Measurements from ENCODE around the gene SLAIN2. TPM values are rescaled to one million over a fixed set of nuclear protein-coding genes. Genes with fewer than 3 reads are reported as not detected.

SLAIN2 gene
- total and polyA plus RNA-seq, 2 of the 4 experiments (the other 2 are of a cell fraction) = 23.3 to 53.0 TPM

- H3K4me1 ChIP-seq (ENCODE audit: control insufficient read depth, insufficient read depth, low read length) = peaks cover 6% of the 10 kb centered on the region; the same call in 1 of the 2 replicates
- no peak overlapping the region for H4K8ac ChIP-seq (ENCODE audit: low read depth in 2 of 2, low read length in 2 of 2)
- no peak overlapping the region for H3K4me2 ChIP-seq (ENCODE audit: low read depth, low read length)
- no peak overlapping the region for H3K9ac ChIP-seq (ENCODE audit: low read depth, low read length)
- no peak overlapping the region for H2AFZ ChIP-seq (replicated peaks; ENCODE audit: low read length, poor library complexity)
- dilution Hi-C loops (cut with HindIII; ENCODE audit: low sequenced_read_pairs, unreplicated experiment) (no loop called here), in situ Hi-C loops (cut with MboI; ENCODE audit: low sequenced_read_pairs) (loop anchor here (25.0 kb wide), 1 partner anchor 489 kb away; no protein-coding TSS in a partner anchor), intact Hi-C loops (cut with micrococcal nuclease) (no loop called here)
- H2BK5ac ChIP-seq (ENCODE audit: low read depth, low read length, poor library complexity, severe bottlenecking) = no peak overlapping the region
- CTCF ChIA-PET = no interaction called here
- no peak overlapping the region for H3K14ac ChIP-seq (replicated peaks; ENCODE audit: low read depth, low read length)
- BruUV-seq (replicated peaks) = no TSS peak
- H2AK9ac ChIP-seq (replicated peaks; ENCODE audit: low read depth, low read length, poor library complexity) = no peak overlapping the region
- TF ChIP-seq MXI1 (IDR thresholded peaks at IDR 0.05; ENCODE audit: borderline replicate concordance, low read depth, low read length) (no peak), POLR2A (IDR thresholded peaks at IDR 0.05; ENCODE audit: low read depth, low read length) (no peak), CHD1 (IDR thresholded peaks at IDR 0.05; ENCODE audit: low read depth, low read length) (no peak), NFE2L2 (IDR thresholded peaks at IDR 0.05; ENCODE audit: low read depth, low read length) (no peak), CEBPB (IDR thresholded peaks at IDR 0.05; ENCODE audit: low read depth, low read length) (no peak)
- TF ChIP-seq, protein P1, sequence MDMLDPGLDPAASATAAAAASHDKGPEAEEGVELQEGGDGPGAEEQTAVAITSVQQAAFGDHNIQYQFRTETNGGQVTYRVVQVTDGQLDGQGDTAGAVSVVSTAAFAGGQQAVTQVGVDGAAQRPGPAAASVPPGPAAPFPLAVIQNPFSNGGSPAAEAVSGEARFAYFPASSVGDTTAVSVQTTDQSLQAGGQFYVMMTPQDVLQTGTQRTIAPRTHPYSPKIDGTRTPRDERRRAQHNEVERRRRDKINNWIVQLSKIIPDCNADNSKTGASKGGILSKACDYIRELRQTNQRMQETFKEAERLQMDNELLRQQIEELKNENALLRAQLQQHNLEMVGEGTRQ (IDR thresholded peaks at IDR 0.05; ENCODE audit: low read depth, low read length) = no peak
- TF ChIP-seq, protein P2, sequence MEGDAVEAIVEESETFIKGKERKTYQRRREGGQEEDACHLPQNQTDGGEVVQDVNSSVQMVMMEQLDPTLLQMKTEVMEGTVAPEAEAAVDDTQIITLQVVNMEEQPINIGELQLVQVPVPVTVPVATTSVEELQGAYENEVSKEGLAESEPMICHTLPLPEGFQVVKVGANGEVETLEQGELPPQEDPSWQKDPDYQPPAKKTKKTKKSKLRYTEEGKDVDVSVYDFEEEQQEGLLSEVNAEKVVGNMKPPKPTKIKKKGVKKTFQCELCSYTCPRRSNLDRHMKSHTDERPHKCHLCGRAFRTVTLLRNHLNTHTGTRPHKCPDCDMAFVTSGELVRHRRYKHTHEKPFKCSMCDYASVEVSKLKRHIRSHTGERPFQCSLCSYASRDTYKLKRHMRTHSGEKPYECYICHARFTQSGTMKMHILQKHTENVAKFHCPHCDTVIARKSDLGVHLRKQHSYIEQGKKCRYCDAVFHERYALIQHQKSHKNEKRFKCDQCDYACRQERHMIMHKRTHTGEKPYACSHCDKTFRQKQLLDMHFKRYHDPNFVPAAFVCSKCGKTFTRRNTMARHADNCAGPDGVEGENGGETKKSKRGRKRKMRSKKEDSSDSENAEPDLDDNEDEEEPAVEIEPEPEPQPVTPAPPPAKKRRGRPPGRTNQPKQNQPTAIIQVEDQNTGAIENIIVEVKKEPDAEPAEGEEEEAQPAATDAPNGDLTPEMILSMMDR (conservative IDR thresholded peaks at IDR 0.05; ENCODE audit: low read depth, low read length) = no peak
- peaks cover 5% of the 10 kb centered on the region for H3K9me1 ChIP-seq (ENCODE audit: insufficient read depth, low read length)
- H2AK5ac ChIP-seq (ENCODE audit: low read depth, low read length) = no peak overlapping the region
- H2BK20ac ChIP-seq (ENCODE audit: low read depth, low read length) = no peak overlapping the region
- no peak overlapping the region for H3K4ac ChIP-seq (ENCODE audit: low read depth, low read length)
- H3K79me1 ChIP-seq (ENCODE audit: low read depth in 1 of 2, low read length in 2 of 2) = peaks cover 18 to 67% of the 10 kb centered on the region in 2 experiments
- no peak overlapping the region for H3K18ac ChIP-seq (ENCODE audit: low read depth, low read length)
- no peak overlapping the region for H4K91ac ChIP-seq (ENCODE audit: insufficient read depth, low read depth, low read length)
- H4K20me1 ChIP-seq (ENCODE audit: insufficient read depth, low read length) = peaks cover 72% of the 10 kb centered on the region
- DNase-seq (no peak), ATAC-seq (ENCODE audit: low read depth) (no peak)
- H2BK120ac ChIP-seq (ENCODE audit: low read depth, low read length) = no peak overlapping the region
- 0 out of 2 replicates have a peak, but pooled peaks cover 2% of the 10 kb centered on the region for H3K36me3 ChIP-seq (ENCODE audit: control insufficient read depth, insufficient read depth, low read length)
- no CpG with 5 or more reads among the region's 1 CpG for WGBS, 2 experiments (ENCODE audit: extremely low coverage in 2 of 2, insufficient read length in 1 of 2)
- H3K9me3 ChIP-seq (ENCODE audit: control insufficient read depth, insufficient read depth, low read length) = no peaks in the 10 kb centered on the region
- H3K27ac ChIP-seq (ENCODE audit: insufficient read depth, low read length) = no peak overlapping the region
- H3K56ac ChIP-seq (ENCODE audit: extremely low read depth, insufficient read depth, low read length) = no peak overlapping the region
- no peaks in the 10 kb centered on the region for H3K27me3 ChIP-seq (ENCODE audit: control insufficient read depth, insufficient read depth, low read length)
- no peak overlapping the region for H3K4me3 ChIP-seq (ENCODE audit: insufficient read depth, low read depth, low read length)
- H2BK15ac ChIP-seq (ENCODE audit: low read depth, low read length) = no peak overlapping the region
- POLR2A ChIA-PET (ENCODE audit: unreplicated experiment) = no interaction called here
- H4K5ac ChIP-seq (ENCODE audit: low read depth, low read length) = no peak overlapping the region
- H3K23ac ChIP-seq (ENCODE audit: low read depth, low read length) = no peak overlapping the region
Observed at GRCh38 chr4:48350871-48351270, 9.5 kb downstream of the SLAIN2 start.
